Measurements from ENCODE around the gene PGPEP1.

DNA sequence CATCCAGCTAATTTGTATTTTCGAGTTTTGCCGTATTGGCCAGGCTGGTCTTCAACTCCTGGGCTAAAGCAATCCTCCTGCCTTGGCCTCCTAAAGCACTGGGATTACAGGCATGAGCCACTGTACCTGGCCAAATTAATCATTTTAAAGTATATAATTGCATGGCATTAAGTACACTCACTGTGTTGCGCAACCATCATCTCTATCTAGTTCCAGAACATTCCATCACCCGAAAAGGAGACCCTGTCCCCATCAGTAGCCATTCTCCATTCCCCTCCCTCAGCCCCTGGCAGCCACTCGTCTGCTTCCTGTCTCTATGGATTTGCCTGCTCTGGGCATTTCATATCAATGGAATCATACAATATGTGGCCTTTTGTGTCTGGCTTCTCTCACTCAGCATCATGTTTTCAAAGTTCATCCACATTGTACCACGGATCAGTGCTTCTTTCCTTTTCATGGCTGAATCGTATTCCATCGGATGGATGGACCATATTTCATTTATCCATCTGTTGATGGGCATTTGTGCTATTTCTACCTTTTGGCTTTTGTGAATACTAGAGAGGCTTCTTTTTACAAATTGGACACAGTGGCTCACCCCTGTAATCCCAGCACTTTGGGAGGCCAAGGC lies 13.1 kb downstream of the PGPEP1 start:
- TF ChIP-seq POLR2AphosphoS5 (IDR thresholded peaks at IDR 0.05; ENCODE audit: low read depth, low read length) (no peak), POLR2A (IDR thresholded peaks at IDR 0.05; ENCODE audit: low read depth, low read length) (no peak)

Measured in GM12892 (cell line).